ENCODE results near the gene GDF7.

GDF7 gene

DNA sequence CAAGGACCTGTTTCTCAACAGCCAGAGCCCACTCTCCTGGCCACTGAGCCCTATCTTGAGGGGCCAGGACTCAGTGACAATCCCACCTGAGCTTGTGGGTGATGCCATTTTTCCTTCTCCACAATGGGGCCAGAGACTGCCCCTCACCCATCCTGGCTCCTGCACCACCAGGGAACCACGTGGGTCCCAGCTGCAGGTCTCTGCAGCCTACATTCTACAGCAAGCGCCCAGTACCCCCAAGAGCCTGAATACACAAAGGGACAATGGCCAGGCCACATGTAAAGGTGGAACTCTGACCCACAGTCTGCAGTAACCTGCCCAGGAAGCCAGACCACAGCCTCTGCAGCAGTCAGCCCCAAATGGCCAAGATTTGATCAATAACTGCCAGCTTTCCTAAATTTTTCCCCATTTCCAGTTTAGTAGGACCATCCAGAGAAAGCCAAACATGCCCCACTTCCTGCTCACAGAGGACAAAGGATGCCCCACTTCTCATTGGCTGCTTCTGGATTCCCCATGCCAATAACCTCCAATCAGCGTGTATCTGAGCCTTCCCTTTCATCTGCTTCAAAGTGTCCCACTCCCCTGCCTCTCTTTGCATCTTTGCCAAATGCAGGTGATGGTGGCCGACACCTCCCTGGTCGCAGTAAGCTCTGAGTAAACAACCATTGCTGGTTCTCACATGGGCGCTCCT, 35.2 kb upstream of the GDF7 start:
- TF ChIP-seq, protein P1, sequence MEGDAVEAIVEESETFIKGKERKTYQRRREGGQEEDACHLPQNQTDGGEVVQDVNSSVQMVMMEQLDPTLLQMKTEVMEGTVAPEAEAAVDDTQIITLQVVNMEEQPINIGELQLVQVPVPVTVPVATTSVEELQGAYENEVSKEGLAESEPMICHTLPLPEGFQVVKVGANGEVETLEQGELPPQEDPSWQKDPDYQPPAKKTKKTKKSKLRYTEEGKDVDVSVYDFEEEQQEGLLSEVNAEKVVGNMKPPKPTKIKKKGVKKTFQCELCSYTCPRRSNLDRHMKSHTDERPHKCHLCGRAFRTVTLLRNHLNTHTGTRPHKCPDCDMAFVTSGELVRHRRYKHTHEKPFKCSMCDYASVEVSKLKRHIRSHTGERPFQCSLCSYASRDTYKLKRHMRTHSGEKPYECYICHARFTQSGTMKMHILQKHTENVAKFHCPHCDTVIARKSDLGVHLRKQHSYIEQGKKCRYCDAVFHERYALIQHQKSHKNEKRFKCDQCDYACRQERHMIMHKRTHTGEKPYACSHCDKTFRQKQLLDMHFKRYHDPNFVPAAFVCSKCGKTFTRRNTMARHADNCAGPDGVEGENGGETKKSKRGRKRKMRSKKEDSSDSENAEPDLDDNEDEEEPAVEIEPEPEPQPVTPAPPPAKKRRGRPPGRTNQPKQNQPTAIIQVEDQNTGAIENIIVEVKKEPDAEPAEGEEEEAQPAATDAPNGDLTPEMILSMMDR (IDR thresholded peaks at IDR 0.05; ENCODE audit: poor library complexity, severe bottlenecking) = no peak
- H3K36me3 ChIP-seq (ENCODE audit: low read depth) = no peaks in the 10 kb centered on the region
- no peak overlapping the region for H3K27ac ChIP-seq (ENCODE audit: poor library complexity, severe bottlenecking)
- H3K9me3 ChIP-seq (ENCODE audit: severe bottlenecking) = no peaks in the 10 kb centered on the region
- no peak overlapping the region for H3K4me3 ChIP-seq (ENCODE audit: severe bottlenecking)
- ATAC-seq (ENCODE audit: low read depth) (no peak), DNase-seq (ENCODE audit: low spot score) (no peak)
- H3K27me3 ChIP-seq (ENCODE audit: insufficient read depth, poor library complexity, severe bottlenecking) = no peaks in the 10 kb centered on the region
- H3K4me1 ChIP-seq (ENCODE audit: insufficient read depth, poor library complexity, severe bottlenecking) = peaks cover 25% of the 10 kb centered on the region

DNA sequence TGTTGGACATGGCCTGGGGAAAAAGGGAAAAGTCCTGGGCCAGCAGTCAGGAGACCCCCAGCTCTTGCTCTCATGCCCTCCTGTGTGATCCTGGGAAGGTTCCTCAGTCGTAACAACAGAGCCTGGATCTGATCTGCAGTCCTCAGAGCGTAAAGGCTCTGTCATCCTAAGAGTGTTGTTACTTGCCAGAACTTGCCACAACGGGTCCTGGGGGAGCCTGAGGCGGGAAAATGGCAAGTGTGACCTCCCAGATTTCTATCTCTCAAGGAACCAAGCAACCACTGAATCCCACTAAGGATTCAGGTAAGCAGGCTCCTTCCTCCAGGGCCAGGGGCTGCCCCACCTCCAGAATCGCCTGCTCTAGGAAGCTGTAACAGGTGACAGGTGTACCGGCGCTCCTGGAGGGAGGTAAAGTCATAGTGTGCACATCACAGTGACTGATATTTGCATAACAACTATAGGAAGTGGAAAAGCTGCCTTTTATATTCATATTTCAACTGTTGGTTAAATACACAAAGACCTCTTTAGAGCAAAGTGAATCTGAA, 34.4 kb upstream of the GDF7 start:
- no peaks in the 10 kb centered on the region for H3K27me3 ChIP-seq (ENCODE audit: insufficient read depth, poor library complexity, severe bottlenecking)
- ATAC-seq (ENCODE audit: low read depth) = no peak
- DNase-seq (ENCODE audit: low spot score) = no peak

GRCh38 chr2:20633001-20633400, 33.9 kb upstream of the GDF7 start:
- TF ChIP-seq, protein P1 (IDR thresholded peaks at IDR 0.05; ENCODE audit: poor library complexity, severe bottlenecking) = no peak

More for the DNA sequence above, 34.4 kb upstream of the GDF7 start:
- no peaks in the 10 kb centered on the region for H3K9me3 ChIP-seq (ENCODE audit: severe bottlenecking)
- no peak overlapping the region for H3K4me3 ChIP-seq (ENCODE audit: severe bottlenecking)
- H3K27ac ChIP-seq (ENCODE audit: poor library complexity, severe bottlenecking) = no peak overlapping the region
- TF ChIP-seq, protein P1 (IDR thresholded peaks at IDR 0.05; ENCODE audit: poor library complexity, severe bottlenecking) = no peak
- H3K36me3 ChIP-seq (ENCODE audit: low read depth) = no peaks in the 10 kb centered on the region
- H3K4me1 ChIP-seq (ENCODE audit: insufficient read depth, poor library complexity, severe bottlenecking) = peaks cover 25% of the 10 kb centered on the region

GRCh38 chr2:20633794-20634506, 33.0 kb upstream of the GDF7 start:
- no peak for DNase-seq (ENCODE audit: low spot score)
- Histone ChIP-seq H3K27me3 (ENCODE audit: insufficient read depth, poor library complexity, severe bottlenecking) (no peaks in the 10 kb centered on the region), H3K4me3 (ENCODE audit: severe bottlenecking) (no peak overlapping the region), H3K9me3 (ENCODE audit: severe bottlenecking) (no peaks in the 10 kb centered on the region), H3K4me1 (ENCODE audit: insufficient read depth, poor library complexity, severe bottlenecking) (peaks cover 25% of the 10 kb centered on the region), H3K27ac (ENCODE audit: poor library complexity, severe bottlenecking) (peak overlapping the region; percentile 38), H3K36me3 (ENCODE audit: low read depth) (no peaks in the 10 kb centered on the region)
- TF ChIP-seq, protein P1 (IDR thresholded peaks at IDR 0.05; ENCODE audit: poor library complexity, severe bottlenecking) = no peak
- peak; percentile 63 for ATAC-seq (ENCODE audit: low read depth)

More at GRCh38 chr2:20633001-20633400, 33.9 kb upstream of the GDF7 start:
- ATAC-seq (ENCODE audit: low read depth) (no peak), DNase-seq (ENCODE audit: low spot score) (no peak)
- Histone ChIP-seq H3K27ac (ENCODE audit: poor library complexity, severe bottlenecking) (no peak overlapping the region), H3K4me3 (ENCODE audit: severe bottlenecking) (no peak overlapping the region), H3K36me3 (ENCODE audit: low read depth) (no peaks in the 10 kb centered on the region), H3K9me3 (ENCODE audit: severe bottlenecking) (no peaks in the 10 kb centered on the region), H3K4me1 (ENCODE audit: insufficient read depth, poor library complexity, severe bottlenecking) (peaks cover 25% of the 10 kb centered on the region), H3K27me3 (ENCODE audit: insufficient read depth, poor library complexity, severe bottlenecking) (no peaks in the 10 kb centered on the region)

Measured in RWPE2 (cell line).